SKM-1 treated with dmso at 0.1 percent for 144 hours (cell line): Measurements from ENCODE around the gene NOL8.

Experiments
- DNase-seq: peaks from one replicate; lab custom pipeline; 2025; ENCODE audit not compliant: unreplicated experiment; lab: John Stamatoyannopoulos, UW

The NOL8 gene

DNA sequence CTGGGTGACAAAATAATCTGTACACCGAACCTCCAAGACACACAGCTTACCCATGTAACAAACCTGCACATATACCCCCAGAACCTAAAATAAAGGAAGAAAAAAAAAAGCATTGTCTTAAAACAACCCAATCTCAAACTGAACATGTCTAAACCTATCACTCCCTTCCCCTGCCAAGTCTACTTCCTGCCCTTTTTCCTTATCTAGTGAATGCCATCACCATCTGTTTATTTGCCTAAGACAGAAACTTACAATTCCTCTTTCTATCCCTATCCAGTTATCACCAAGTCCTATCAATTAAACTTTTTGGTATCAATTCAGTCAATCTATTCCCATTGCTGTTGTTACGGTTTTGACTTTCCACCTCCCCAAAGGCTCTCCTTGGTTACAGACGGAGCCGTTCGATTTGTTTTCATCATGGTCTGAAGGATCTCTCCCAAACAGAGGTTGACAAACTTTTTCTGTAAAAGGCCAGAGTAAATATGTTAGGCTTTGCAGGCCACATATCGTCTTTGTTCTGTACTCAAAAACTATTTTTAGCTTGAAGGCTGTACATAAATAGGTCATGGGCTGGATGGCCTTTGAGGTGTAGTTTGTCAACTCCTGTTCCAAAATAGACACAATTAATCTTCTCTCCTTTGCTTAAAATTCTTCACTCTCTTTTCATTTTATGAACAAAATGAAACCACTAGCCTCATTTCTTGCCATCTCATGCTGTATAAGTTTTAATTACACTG lies 12.1 kb downstream of the NOL8 start:
- DNase-seq = no peak

DNA sequence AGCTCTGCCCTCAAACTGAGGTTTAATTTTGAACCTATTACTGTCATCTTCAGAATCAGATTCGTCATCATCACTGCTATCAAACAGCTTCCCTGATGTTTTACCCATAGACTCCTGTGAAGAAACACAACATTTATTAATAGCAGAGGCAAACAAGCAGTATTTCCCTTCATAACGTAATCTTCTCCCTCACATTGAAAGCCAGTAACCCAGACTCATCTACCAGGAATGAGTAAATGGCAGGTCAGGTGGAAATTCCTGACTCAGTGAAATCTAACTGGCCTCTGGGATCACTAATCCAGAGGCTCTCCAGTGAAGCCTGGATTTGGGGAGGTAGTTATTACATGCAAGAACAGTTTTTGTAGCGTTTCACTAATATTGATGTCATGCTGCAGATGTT lies 14.6 kb downstream of the NOL8 start:
- no peak for DNase-seq

GRCh38 chr9:92308893-92309292 lies 16.3 kb downstream of the NOL8 start:
- DNase-seq = no peak

DNA sequence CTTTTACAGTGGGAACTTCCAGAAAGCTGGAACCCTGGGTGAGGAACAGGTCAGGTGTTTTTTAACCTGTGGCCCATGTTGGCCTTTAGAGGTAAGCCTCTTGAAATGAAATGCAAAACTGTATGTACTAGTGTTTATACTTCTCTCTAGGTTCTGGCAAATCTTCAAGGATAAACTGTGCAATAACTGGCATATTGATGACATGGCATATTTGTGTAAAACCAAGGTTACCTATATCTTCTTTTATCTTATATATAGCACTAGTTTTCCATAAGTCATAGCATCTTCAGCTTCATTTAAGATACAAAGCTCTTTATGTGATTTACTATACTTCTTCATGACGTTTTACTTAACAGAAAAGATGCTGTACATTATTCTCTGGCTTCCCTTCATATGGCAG lies 24.2 kb downstream of the NOL8 start:
- no peak for DNase-seq

DNA sequence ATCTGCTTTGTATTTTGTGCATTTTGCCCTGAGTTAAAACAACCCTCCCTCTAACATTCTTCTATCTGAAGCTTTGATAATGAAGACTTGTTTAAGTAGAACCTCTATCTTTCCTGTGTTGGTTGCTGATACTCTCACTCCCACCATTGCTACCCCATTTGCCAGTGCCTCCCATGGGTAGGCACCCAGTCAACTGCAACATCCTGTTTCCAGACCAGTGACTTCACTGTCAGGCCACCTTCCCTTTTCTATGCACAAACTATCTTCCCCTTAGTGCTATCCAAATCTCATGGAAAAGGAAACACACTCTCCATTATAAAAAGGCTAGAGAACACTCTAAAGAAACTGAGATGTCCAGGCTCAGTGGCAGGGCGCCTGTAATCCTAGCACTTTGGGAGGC lies 26.0 kb downstream of the NOL8 start:
- DNase-seq = no peak

DNA sequence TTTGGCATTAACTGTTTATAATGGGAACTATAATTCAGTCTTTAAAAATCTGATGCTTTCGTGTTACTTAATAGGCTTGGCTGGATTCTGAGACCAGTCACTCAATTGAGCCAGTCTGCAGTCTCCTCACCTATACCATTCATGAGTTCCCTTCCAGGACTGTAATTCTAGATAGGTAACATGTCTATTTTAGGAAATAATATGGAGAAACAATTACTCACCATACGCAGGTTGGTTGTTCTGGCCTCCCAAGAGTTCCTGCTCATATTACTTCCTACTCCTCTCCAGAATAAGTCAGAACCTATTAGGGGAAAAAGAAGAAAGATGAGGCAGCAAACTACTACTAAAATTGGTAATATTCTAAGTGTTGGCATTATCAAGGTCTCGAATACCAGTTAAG lies 27.1 kb downstream of the NOL8 start:
- no peak for DNase-seq

DNA sequence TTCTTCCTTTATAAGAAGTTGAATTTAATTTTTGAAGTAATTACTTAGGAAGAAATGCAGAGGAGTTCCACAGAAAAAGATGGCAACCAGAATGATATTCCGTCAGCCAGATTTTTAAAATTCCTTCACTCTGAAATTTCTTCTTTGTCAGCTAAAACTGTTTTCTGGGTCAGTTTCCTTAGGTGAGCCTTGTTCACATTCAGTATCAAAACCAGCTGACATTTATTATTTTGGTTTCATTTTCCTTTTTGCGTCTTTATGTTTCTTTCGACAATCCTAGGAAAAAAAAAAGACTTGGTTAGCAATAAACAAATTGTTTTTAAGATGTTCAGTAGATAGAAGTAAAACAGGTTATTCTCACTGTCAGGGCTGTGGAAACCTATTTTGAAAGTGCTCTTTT lies 27.5 kb downstream of the NOL8 start:
- no peak for DNase-seq

DNA sequence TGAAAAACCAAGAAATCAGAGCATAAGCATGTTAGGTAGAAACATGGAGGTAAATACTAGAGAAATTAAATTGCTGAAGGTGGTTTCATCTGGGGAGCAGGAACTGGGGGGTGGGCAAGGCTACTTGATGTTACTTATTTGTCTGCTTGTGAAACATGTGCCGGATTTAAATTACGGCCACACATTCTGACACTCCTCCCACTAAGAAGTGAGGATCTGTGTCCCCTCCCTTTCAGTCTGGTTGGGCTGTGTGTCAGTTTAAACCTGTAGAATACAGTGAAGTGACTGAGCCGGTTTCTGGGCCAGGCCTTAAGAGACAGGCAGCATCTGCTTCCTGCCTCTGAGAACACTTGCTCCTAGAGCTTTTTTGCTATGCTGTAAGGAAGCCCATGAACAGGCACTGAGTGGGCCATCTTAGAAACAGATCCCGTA lies 29.3 kb downstream of the NOL8 start:
- no peak for DNase-seq

DNA sequence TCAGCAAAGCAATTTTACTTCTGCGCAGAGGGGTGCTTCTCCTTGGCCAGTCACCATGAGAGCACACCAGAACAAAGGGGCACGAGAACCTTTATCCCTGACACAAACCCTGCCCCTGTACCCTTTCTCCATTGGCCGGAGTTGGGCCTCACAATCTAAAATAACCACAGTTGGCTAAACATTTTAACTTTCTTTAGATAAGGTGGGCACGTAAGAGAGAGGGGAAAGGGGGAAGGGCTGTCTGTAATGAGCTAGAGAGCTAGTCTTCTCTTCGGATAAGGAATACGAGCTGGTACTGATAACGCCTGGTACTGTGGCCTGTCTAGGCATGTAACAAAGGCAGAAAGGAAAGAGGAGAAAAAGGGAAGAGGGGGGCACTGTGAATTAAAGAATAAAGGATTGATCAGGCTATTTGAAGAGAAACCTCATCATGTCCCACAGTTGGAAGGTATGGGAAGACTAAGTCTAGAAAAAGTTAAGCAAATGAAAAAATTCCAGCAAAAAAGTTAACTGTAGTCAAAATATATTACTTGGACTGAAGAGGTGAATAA lies 29.8 kb downstream of the NOL8 start:
- no peak for DNase-seq

GRCh38 chr9:92294297-92294676 lies 30.9 kb downstream of the NOL8 start:
- no peak for DNase-seq

DNA sequence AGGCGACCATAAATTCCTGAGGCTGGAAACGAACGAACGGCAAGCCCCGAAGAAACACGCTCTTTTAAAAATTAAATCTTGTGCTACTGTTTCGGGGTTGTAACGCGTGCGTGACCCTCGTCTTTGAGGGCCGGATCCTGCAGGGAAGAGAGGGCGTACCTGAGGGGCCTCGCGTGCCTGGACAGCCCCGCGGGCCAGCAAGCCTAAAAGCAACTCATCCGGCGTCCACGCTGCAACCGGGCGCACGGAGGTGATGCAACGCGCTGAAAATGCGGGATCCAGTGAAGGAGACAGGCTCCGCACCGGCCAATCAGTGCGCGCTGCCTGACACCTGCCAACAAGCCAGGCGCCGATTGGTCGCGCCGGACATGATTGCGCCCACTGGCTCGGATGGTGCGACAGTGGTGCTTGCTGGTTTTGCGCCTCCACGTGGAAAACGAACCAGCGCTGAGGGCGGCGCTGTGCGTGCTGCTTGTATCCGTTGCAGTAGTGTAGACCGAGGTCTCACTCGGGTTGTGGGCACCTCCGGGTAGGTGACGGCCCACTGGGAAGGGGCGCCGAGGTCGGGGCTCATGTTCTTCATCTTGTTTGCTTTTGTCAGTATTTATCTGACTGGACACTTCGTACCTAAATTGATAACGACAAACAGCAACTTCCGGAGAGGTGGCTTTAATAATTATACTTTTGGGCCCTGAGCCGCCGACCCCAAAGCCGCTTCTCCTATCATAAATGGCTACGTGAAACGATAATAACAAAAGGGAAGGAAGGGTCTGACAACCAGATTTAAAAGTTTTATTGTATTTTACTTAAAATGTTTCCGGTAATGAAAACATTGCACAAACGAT lies 31.5 kb downstream of the NOL8 start, which contains the start of gene IARS1:
Gene IARS1, minus strand, starts transcription at position 246 of the 845 bp plus-strand sequence. CDS start 4,278 bp downstream, outside the sequence.
- DNase-seq = peak; percentile 82

DNA sequence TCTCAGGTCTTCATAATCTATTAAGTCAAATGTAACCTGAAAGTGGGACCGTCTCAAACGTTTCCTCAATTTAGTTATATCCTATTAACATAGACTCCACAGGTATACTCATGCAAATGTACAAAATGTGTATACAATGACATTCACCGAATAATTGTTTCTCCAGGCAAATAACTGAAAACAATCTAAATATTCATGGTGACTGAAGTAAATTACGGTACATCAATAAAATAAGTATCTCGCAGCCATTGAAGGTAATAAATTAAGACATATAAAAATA lies 32.1 kb downstream of the NOL8 start:
- DNase-seq = no peak

- DNase-seq = no peak
These were observed 32.6 kb downstream of the NOL8 start for GRCh38 chr9:92292338-92293074.

DNA sequence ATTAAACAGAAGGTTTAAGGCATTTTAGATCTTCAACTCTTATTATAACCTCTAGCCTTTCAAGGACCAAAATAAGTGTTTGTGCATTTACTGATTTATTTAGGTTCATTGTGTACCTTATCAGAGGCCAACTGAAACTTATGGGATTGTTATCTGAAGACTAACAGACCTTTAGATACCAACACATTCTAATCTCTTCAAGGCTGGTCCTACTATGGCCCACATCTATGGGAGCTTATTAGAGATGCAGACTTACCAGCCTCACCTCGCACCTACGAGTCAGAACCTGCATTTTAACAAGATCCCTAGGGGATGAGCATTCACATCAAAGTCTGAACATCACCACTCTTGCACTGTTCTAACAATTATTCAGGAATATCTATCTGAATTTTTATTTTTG lies 33.6 kb downstream of the NOL8 start:
- DNase-seq = no peak

DNA sequence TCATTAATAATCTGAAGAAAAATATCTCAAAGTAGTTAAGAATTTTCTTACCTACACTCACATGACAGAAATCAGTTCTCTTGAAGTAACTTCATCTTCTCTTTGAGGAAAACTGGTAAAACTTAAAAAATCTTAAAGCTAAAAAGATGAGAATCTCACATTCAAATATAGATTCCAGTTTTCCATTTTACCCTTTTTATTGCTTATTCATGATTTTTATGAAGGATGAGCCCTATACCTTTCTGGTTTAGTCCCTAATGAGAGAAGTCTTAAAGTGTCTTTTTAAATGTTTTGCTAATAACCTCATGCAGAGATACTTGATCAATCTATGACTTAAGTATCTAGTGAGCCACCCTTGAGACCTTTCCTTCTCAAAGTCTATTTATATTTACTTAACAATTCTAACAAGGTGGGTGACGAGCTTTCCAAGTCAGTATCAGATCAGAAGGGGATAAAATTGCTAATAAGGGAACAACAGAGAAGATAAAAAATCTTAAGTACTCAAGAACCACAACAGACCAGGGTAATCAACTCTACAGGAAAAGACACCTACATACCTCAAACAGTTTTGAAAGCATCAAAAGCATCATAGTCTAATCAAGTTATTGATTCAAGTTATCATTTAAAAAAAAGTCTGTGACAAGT lies 34.2 kb downstream of the NOL8 start:
- no peak for DNase-seq

DNA sequence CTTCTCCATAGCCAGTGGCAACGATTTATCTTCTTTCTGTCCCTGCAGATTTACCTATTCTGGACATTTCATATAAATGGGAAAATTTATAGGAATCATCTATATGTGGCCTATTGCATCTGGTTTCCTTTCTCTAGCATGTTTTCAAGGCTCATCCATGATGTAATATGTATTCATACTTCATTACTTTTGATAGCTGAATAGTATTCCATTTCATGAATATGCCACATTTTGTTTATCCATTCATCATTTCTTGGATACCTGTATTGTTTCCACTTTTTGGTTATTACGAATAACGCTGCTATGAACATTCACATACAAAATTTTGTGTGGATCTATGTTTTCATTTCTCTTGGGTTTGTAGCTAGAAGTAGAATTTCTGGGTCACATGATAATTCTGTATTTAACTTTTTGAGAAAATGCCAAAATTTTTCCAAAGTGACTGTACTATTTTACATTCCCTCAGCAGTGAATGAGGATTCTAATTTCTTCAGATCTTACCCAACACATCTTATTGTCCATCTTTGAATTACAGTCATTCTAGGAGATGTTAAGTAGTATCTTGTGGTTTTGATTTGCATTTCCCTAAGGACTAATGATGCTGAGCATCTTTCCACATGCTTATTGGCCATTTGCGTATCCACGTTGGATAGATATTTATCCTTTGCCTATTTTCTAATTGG lies 35.3 kb downstream of the NOL8 start:
- DNase-seq = no peak

- no peak for DNase-seq
These were observed 45.8 kb downstream of the NOL8 start for GRCh38 chr9:92279302-92279701.

GRCh38 chr9:92278110-92278509 lies 47.0 kb downstream of the NOL8 start:
- no peak for DNase-seq

DNA sequence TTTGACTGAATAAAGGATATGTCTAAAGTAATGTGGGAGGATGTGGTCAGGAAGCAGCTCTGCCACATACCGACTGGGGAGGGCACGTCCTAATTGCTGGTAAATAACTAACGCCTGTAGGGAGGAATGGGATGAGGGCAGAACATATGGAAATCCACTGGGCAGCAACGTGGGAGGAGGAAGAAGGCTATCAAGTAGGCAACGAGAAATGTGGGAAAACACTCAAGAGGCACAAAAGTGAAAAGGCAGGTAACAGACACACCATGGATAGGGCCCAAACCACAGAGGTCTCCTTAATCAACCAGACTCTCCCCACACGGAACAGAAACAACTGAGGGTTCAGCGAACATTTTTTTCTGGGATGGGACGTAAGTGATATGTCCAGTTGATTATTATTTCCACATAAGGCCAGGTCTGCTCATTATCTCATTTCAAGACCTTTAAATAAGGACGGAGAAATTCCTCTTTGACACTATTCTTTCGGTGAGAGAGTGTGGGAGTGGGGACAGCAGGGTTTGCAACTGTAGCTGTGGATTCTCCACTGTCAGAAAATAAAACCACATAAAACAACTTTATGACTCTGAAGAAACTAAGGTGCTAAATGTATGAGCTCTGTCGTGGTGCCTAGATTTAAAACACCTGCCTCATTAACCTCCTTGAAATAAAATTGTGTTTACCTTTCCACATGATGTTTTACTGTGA lies 48.7 kb downstream of the NOL8 start:
- no peak for DNase-seq

DNA sequence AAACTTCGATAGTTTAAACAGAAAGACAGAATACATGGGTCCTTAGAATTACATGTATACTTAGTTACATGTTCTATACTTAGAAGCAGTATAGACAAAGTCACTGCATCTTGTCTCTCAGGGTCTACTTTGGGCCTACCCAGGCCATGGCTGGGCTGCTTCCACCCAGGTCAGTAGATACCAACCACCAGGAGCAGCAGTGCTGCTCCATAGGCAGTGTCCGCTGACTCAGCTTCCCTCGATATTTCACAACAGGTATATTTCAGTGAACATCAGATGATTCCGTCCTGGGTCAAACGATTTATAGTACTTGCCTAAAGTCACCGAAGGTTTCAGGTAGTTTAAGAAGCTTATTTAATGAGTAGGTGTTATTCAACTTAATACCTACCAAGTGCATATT lies 49.6 kb downstream of the NOL8 start:
- no peak for DNase-seq
